ENCODE data around the gene RPL18.

The RPL18 gene

DNA sequence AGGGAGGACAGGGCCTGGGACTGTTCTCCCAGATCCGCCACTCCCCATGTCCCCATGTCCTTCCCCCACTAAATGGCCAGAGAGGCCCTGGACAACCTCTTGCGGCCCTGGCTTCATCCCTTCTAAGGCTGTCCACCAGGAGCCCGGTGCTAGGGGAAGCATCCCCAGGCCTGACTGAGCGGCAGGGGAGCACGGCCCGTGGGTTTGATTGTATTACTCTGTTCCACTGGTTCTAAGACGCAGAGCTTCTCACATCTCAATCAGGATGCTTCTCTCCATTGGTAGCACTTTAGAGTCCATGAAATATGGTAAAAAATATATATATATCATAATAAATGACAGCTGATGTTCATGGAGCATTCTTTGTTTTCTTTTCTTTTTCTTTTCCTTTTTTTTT is 11.6 kb downstream of the RPL18 start:
- TF ChIP-seq POLR2A (IDR thresholded peaks at IDR 0.05; ENCODE audit: low read length) (no peak), GATA1 (IDR thresholded peaks at IDR 0.05; ENCODE audit: low read depth, low read length) (no peak)
- DNase-seq: no peak

GRCh38 chr19:48606463-48607358 is 12.3 kb downstream of the RPL18 start, which contains the start of gene SPACA4:
Gene SPACA4, plus strand, starts transcription at chr19:48606742. Its CDS starts 237 bp downstream, at chr19:48606979.
- no peak for DNase-seq
- no peak for TF ChIP-seq POLR2A (IDR thresholded peaks at IDR 0.05; ENCODE audit: low read length)
- no peak for TF ChIP-seq GATA1 (IDR thresholded peaks at IDR 0.05; ENCODE audit: low read depth, low read length)

GRCh38 chr19:48603850-48604249 is 15.1 kb downstream of the RPL18 start:
- no peak for TF ChIP-seq POLR2A (IDR thresholded peaks at IDR 0.05; ENCODE audit: low read length)
- no peak for TF ChIP-seq GATA1 (IDR thresholded peaks at IDR 0.05; ENCODE audit: low read depth, low read length)
- no peak for DNase-seq

DNA sequence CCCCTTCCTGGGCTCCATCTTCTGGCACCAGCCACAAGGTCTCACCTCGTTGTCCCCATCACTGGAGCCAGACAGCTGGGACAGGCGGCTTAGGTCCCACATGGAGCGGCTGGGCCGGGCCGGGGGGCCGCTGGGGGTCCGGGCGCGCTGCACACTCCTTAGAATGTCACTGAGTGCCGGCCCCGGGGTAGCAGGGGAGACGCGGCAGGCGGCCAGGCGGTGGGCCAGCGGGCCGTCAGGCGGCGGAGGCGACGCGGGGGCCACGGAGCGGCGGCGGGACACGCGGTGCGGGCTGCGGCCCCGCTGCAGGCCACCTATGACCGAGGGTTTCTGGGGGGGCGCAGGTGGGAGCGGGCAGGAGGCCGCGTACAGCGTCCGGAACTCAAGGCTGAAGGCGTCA is 15.5 kb downstream of the RPL18 start:
- TF ChIP-seq GATA1 (IDR thresholded peaks at IDR 0.05; ENCODE audit: low read depth, low read length): no peak
- TF ChIP-seq POLR2A (IDR thresholded peaks at IDR 0.05; ENCODE audit: low read length): no peak
- no peak for DNase-seq

- DNase-seq: no peak
- TF ChIP-seq GATA1 (IDR thresholded peaks at IDR 0.05; ENCODE audit: low read depth, low read length) (no peak), POLR2A (IDR thresholded peaks at IDR 0.05; ENCODE audit: low read length) (no peak)
Observed at GRCh38 chr19:48603001-48603400, 16.0 kb downstream of the RPL18 start.

- TF ChIP-seq POLR2A (IDR thresholded peaks at IDR 0.05; ENCODE audit: low read length) (no peak), GATA1 (IDR thresholded peaks at IDR 0.05; ENCODE audit: low read depth, low read length) (no peak)
- DNase-seq: no peak
Observed at GRCh38 chr19:48600679-48601417, 18.1 kb downstream of the RPL18 start.

DNA sequence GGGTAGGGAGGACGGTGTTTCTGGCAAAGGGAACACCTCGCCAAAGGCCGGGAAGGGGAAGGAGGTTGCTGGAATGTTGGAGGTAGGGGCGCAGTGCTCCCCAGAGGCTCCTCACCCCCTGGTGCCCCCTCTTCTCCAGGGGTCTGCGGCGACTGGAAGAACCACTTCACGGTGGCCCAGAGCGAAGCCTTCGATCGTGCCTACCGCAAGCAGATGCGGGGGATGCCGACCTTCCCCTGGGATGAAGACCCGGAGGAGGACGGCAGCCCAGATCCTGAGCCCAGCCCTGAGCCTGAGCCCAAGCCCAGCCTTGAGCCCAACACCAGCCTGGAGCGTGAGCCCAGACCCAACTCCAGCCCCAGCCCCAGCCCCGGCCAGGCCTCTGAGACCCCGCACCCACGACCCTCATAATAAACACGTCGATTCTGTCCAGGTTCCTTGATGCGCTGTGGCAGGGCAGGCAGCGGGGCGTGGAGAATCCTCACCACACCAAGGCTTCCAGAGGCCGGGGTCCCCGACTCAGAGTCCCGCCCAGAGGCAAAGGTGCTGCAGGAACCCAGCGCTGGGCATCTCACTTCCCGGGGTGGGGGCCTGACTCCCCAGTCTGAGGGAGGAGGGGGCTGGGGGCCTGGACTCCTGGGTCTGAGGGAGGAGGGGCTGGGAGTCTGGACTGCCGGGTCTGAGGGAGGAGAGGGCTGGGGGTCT is 19.8 kb downstream of the RPL18 start:
- TF ChIP-seq POLR2A (IDR thresholded peaks at IDR 0.05; ENCODE audit: low read length) (no peak), GATA1 (IDR thresholded peaks at IDR 0.05; ENCODE audit: low read depth, low read length) (no peak)
- no peak for DNase-seq

- TF ChIP-seq POLR2A (IDR thresholded peaks at IDR 0.05; ENCODE audit: low read length) (no peak), GATA1 (IDR thresholded peaks at IDR 0.05; ENCODE audit: low read depth, low read length) (no peak)
- no peak for DNase-seq
Observed at GRCh38 chr19:48596679-48597465, 22.1 kb downstream of the RPL18 start.

GRCh38 chr19:48596237-48596636 is 22.7 kb downstream of the RPL18 start:
- no peak for TF ChIP-seq POLR2A (IDR thresholded peaks at IDR 0.05; ENCODE audit: low read length)
- no peak for TF ChIP-seq GATA1 (IDR thresholded peaks at IDR 0.05; ENCODE audit: low read depth, low read length)
- DNase-seq: no peak

GRCh38 chr19:48595833-48596232 is 23.1 kb downstream of the RPL18 start:
- no peak for DNase-seq
- no peak for TF ChIP-seq GATA1 (IDR thresholded peaks at IDR 0.05; ENCODE audit: low read depth, low read length)
- TF ChIP-seq POLR2A (IDR thresholded peaks at IDR 0.05; ENCODE audit: low read length): no peak

DNA sequence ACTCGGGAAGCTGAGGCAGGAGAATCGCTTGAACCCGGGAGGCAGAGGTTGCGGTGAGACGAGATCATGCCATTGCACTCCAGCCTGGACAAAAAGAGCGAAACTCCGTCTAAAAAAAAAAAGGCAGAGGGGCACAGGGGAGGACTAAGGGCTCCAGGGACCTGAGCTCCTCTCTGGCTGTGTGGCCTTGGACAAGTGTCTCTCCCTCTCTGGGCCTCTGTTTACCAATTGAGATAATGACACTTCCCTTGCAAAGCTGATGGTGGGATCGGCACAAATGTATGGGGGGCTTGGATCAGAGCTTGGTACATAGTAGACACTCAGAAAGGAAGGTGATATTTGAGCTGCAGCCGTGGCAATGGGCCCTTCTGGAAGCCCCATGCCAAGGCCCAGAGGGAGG is 23.8 kb downstream of the RPL18 start:
- TF ChIP-seq POLR2A (IDR thresholded peaks at IDR 0.05; ENCODE audit: low read length) (no peak), GATA1 (IDR thresholded peaks at IDR 0.05; ENCODE audit: low read depth, low read length) (no peak)
- no peak for DNase-seq

GRCh38 chr19:48591021-48591420 is 28.0 kb downstream of the RPL18 start:
- no peak for TF ChIP-seq POLR2A (IDR thresholded peaks at IDR 0.05; ENCODE audit: low read length)
- no peak for TF ChIP-seq GATA1 (IDR thresholded peaks at IDR 0.05; ENCODE audit: low read depth, low read length)
- DNase-seq: no peak

Data from erythroblast (primary cell).